ENCODE data around the gene LGALS9.
"Not testable (repeated sequence)": the region's sequence is repeated elsewhere in the genome, so short reads cannot be mapped to it uniquely, and the experiment has no call there.

The LGALS9 gene

GRCh38 chr17:27677191-27677590 is 46.2 kb downstream of the LGALS9 start:
- no peak for DNase-seq (ENCODE audit: low read depth, low spot score)

GRCh38 chr17:27686322-27686721 is 55.3 kb downstream of the LGALS9 start:
- not testable (repeated sequence) for DNase-seq (ENCODE audit: low read depth, low spot score)

- DNase-seq (ENCODE audit: low read depth, low spot score), result no peak
Observed at GRCh38 chr17:27690882-27691281, 59.9 kb downstream of the LGALS9 start.

- DNase-seq (ENCODE audit: low read depth, low spot score), result not testable (repeated sequence)
Observed at GRCh38 chr17:27695254-27695814, 64.3 kb downstream of the LGALS9 start.

All from activated CD4-positive, CD25-positive, alpha-beta regulatory T cell treated with anti-CD3 and anti-CD28 coated beads, Interleukin-2, amount 50 U/mL, for 16 hours (primary cell).